HG03521 (cell line): Measurements from ENCODE around the gene PSENEN.
"Not testable (repeated sequence)": the region's sequence is repeated elsewhere in the genome, so short reads cannot be mapped to it uniquely, and the experiment has no call there.

Experiments used
- ATAC-seq: cut with Tn5 transposase; IDR thresholded peaks from one replicate; pipeline ENCODE4 v1.9.1; 2021; ENCODE audit warnings: mild to moderate bottlenecking, moderate library complexity; ENCODE audit not compliant: unreplicated experiment

Gene PSENEN

GRCh38 chr19:35787227-35787799 lies 41.9 kb downstream of the PSENEN start:
- ATAC-seq, result no peak

GRCh38 chr19:35788205-35788960 lies 42.9 kb downstream of the PSENEN start:
- no peak for ATAC-seq

- no peak for ATAC-seq
Measured at GRCh38 chr19:35789195-35789977, 43.9 kb downstream of the PSENEN start.

- ATAC-seq, result no peak
Measured at GRCh38 chr19:35789978-35790944, 44.8 kb downstream of the PSENEN start.

- no peak for ATAC-seq
Measured at GRCh38 chr19:35790981-35791813, 45.7 kb downstream of the PSENEN start.

- no peak for ATAC-seq
Measured at GRCh38 chr19:35791814-35792279, 46.4 kb downstream of the PSENEN start.

- ATAC-seq, result no peak
Measured at GRCh38 chr19:35792312-35792711, 46.9 kb downstream of the PSENEN start.

GRCh38 chr19:35792888-35793287 lies 47.4 kb downstream of the PSENEN start:
- no peak for ATAC-seq

GRCh38 chr19:35793381-35794165 lies 48.1 kb downstream of the PSENEN start:
- ATAC-seq, result no peak

GRCh38 chr19:35795564-35795963 lies 50.1 kb downstream of the PSENEN start:
- ATAC-seq, result not testable (repeated sequence)
